Spleen (tissue), 7 donors: ENCODE data around the gene ZNF22.

ENCODE experiments used
- CTCF ChIP-seq, 11 experiments: fragments of 200-600 bp in 7 of 11; fragments of 450-650 bp in 4 of 11; sonication (generic) in 4 of 11; IDR thresholded peaks in 8 of 11; conservative IDR thresholded peaks in 3 of 11; 1 replicate in 7 of 11; 2 replicates in 4 of 11; pipeline versions ENCODE4 v1.4.0 to v1.8.0; 2016 to 2021; ENCODE audit warnings: antibody characterized with exemption in 11 of 11, inconsistent platforms in 4 of 11, mild to moderate bottlenecking in 1 of 11
- POLR2A ChIP-seq, 3 donors: fragments of 450-650 bp; IDR thresholded peaks; one replicate each; pipeline ENCODE4 v1.5.1; 2017; ENCODE audit warnings: antibody characterized with exemption in 3 of 3, mild to moderate bottlenecking in 1 of 3
- POLR2AphosphoS5 ChIP-seq, 3 donors: sonication (generic); formaldehyde crosslinking; IDR thresholded peaks; one replicate each; pipeline ENCODE4 v1.5.1; 2017; ENCODE audit warnings: antibody characterized with exemption in 3 of 3
- donor health status: DM: no; HTN: no; CAD: no; lungs with moderate emphysema.
- donor health status: DM: no; HTN: no; CAD: no.
- donor health status: DM: no; HTN: no; CAD: no.

DNA sequence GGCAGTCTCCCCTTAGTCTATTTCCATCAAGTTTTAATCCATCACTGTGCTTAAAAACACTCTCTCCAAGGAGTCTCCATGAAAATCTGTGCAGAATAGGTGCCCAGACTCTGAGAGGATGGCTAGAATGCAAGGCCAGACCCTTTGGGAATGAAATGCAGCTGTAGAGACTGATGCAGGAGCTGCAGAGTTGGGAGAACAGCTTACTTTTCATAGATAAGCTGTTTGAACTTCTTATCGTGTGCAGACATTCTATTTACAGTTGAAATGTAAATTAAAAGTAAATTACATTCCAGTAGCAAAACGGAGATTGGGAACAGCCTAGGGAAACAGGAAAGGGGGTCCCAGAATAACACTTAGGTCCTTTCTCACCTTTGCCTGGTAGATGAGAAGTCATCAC, 14.9 kb downstream of the ZNF22 start:
- TF ChIP-seq CTCF (IDR thresholded peaks at IDR 0.05 in 8 of 11, conservative IDR thresholded peaks at IDR 0.05 in 3 of 11) (no peak), POLR2AphosphoS5 (IDR thresholded peaks at IDR 0.05) (no peak), POLR2A (IDR thresholded peaks at IDR 0.05) (no peak)
